GM18505 (cell line): ENCODE data around the gene CBLL2.

Source experiments
- ATAC-seq: cut with Tn5 transposase; IDR thresholded peaks from one replicate; pipeline ENCODE4 v1.9.1; 2021; ENCODE audit not compliant: unreplicated experiment
- POLR2A ChIP-seq: IDR thresholded peaks from 4 replicates; pipeline ENCODE4 v1.6.1; 2011; ENCODE audit warnings: borderline replicate concordance; ENCODE audit not compliant: insufficient read depth, insufficient read length; ENCODE audit errors: extremely low read depth

CBLL2 gene

DNA sequence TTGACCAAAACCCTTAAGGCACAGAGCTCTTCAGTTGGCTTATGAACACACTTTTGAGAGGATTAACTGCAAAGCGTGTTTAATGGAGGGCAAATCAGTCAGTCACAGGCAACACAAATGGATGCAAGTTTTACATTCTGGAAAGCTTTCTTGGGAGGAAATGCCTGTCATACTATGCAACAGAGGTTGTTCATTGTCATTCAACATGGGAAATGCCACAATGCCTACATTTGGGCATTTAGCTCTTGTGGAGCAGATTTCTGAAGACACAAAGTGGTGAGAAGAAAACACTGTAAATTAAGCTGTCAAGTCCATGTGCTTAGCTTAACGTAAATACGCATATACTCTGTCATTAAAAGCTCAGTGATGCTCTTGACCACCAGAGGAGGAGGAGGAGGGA is 41.1 kb downstream of the CBLL2 start:
- TF ChIP-seq POLR2A: no peak
- no peak for ATAC-seq

DNA sequence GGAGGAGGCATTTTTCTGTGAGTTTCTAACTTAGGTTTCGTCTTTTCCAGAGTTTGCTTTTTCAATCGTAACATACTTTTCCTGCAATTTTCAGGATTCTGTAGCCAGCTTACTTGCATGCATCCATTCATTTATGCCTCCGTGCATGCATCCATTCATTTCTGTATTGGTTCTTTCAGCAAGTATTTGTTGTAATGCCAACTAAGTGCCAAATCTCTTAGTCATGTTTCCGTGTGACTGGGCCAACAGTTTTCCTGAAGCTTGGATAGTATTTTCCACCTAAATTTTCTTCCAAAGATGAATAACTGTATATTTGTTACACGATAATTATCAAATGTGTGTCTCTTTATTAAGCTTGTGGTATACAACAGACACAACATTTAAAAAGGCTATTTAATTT is 41.5 kb downstream of the CBLL2 start:
- no peak for ATAC-seq

DNA sequence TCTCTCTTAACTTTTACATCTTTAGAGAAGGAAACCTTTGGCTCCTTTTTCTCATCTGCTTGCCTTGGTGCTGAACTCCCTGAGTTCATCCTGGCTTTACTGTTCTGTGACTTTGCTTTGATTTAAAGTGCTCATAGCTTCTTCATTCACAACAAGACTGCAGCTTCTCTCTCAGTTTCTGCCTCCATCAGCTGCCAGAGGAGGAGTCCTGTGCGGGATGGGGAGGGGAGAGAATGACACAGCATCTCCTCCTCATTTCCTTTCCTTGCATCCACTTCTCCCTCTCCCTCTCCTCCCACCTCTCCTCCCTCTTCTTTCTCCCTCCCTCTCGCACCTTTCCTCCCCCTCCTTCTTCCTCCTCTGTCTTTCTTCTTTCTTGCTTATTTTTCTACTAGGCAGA is 42.0 kb downstream of the CBLL2 start:
- no peak for TF ChIP-seq POLR2A
- no peak for ATAC-seq

More for the DNA sequence above, 41.5 kb downstream of the CBLL2 start:
- TF ChIP-seq POLR2A: no peak

DNA sequence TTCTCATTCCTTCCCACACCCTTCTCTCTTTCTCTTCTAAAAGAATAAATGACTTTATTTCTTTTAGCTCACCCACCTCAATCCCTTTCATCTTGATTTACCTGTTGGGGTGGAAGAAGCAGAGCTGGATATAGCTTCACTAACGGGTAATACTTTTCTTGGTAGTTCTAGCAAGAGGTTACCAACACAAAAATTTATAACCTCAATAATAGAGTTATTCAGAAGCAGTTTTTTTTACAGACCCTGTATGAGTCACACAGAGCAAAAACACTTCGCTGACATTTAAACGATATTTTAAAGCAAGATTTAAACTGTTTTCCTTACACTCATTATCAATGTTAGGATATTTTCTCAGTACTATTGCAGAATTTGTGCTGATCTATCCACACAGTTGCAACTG is 42.4 kb downstream of the CBLL2 start:
- no peak for ATAC-seq
- no peak for TF ChIP-seq POLR2A

DNA sequence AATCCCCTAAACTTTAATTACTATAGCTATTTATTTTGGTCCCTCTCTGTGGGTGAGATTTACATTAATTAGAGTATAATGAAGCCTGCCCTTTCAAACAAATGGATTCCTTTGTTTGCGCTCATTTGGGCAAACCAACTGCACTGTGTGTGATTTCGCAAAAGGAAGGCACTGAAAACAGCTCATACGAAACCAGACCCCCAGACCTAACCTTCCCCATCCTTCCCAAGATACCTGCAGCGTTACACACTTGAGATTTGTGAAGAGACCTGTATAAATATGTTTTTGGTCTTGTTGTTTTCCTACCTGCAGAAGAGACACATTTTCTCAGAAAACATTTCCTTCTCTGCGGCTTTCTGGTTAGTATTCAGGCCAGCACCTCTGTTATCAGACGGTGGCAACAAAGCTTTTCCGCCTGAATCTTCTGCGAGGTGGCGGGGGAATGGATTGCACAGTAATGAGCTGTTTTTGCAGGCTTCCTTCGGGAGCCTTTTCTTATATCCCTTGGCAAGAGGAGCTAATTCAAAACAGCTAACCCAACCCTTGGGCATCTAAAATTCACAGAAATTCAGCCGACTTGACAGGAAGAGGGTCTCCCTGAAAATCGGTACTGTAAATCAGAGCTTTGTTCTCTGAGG is 47.6 kb downstream of the CBLL2 start:
- ATAC-seq: no peak
- TF ChIP-seq POLR2A: no peak

- no peak for TF ChIP-seq POLR2A
- ATAC-seq: no peak
Observed at GRCh38 chrX:22323541-22323940, 50.8 kb downstream of the CBLL2 start.
